NCI-H748 (cell line): Measurements from ENCODE around the gene HHATL.

Experiments used
- DNase-seq: peaks from one replicate; lab custom pipeline; 2025; ENCODE audit not compliant: unreplicated experiment; lab: John Stamatoyannopoulos, UW

Gene HHATL

GRCh38 chr3:42666577-42666998 is 36.0 kb downstream of the HHATL start:
- no peak for DNase-seq

GRCh38 chr3:42666022-42666421 is 36.6 kb downstream of the HHATL start:
- no peak for DNase-seq

GRCh38 chr3:42665050-42665878 is 37.3 kb downstream of the HHATL start:
- no peak for DNase-seq

- DNase-seq: no peak
Measured at GRCh38 chr3:42664438-42664803, 38.2 kb downstream of the HHATL start.

- no peak for DNase-seq
Measured at GRCh38 chr3:42663581-42664437, 38.8 kb downstream of the HHATL start.

- no peak for DNase-seq
Measured at GRCh38 chr3:42662813-42663535, 39.6 kb downstream of the HHATL start.

- DNase-seq: no peak
Measured at GRCh38 chr3:42662037-42662812, 40.4 kb downstream of the HHATL start.

GRCh38 chr3:42661593-42662022 is 41.0 kb downstream of the HHATL start:
- no peak for DNase-seq

GRCh38 chr3:42660898-42661297 is 41.7 kb downstream of the HHATL start:
- DNase-seq: peak; percentile 3

- DNase-seq: no peak
Measured at GRCh38 chr3:42660131-42660715, 42.4 kb downstream of the HHATL start.

- no peak for DNase-seq
Measured at GRCh38 chr3:42659451-42660130, 43.0 kb downstream of the HHATL start.

- DNase-seq: no peak
Measured at GRCh38 chr3:42658771-42659390, 43.7 kb downstream of the HHATL start.

- no peak for DNase-seq
Measured at GRCh38 chr3:42658091-42658770, 44.4 kb downstream of the HHATL start.

- DNase-seq: no peak
Measured at GRCh38 chr3:42657675-42658074, 44.9 kb downstream of the HHATL start.

GRCh38 chr3:42656680-42657610 is 45.7 kb downstream of the HHATL start:
- DNase-seq: no peak

GRCh38 chr3:42655980-42656679 is 46.5 kb downstream of the HHATL start:
- no peak for DNase-seq

- DNase-seq: peak; percentile 10
Measured at GRCh38 chr3:42655331-42655888, 47.2 kb downstream of the HHATL start.
